NCI-H2029 (cell line): Measurements from ENCODE around the gene PACS1.
A peak's percentile ranks its signal among the peaks of the same experiment; 100 is the strongest.

Experiments used
- DNase-seq: peaks from one replicate; lab custom pipeline; 2025; lab: John Stamatoyannopoulos, UW

PACS1 gene

GRCh38 chr11:66288671-66289547, 218.8 kb downstream of the PACS1 start, which contains the start of gene YIF1A:
TSS of gene YIF1A (minus strand) at chr11:66289143. CDS start at chr11:66288985, 158 bp downstream.
- peak; percentile 98 for DNase-seq

GRCh38 chr11:66289548-66290329, 219.7 kb downstream of the PACS1 start:
- DNase-seq = no peak

- DNase-seq = no peak
Measured at GRCh38 chr11:66290330-66290621, 220.2 kb downstream of the PACS1 start.

- no peak for DNase-seq
Measured at GRCh38 chr11:66291303-66291705, 221.2 kb downstream of the PACS1 start.

- DNase-seq = no peak
Measured at GRCh38 chr11:66291706-66292542, 221.9 kb downstream of the PACS1 start, which contains the start of gene TMEM151A. TSS of gene TMEM151A (plus strand) at chr11:66291894. CDS start at chr11:66292014, 120 bp downstream.

GRCh38 chr11:66292543-66293332, 222.7 kb downstream of the PACS1 start:
- no peak for DNase-seq

- DNase-seq = no peak
Measured at GRCh38 chr11:66293352-66293751, 223.3 kb downstream of the PACS1 start.

- no peak for DNase-seq
Measured at GRCh38 chr11:66293777-66294625, 223.9 kb downstream of the PACS1 start.
